DOHH2 (cell line): Measurements from ENCODE around the gene IFT43.

Experiments used
- EZH2phosphoT487 ChIP-seq: fragments of 200-600 bp; sonication (generic); IDR thresholded peaks from 2 replicates; pipeline ENCODE4 v1.6.1; 2017; ENCODE audit warnings: borderline replicate concordance, mild to moderate bottlenecking, antibody characterized with exemption, low read length, moderate library complexity, mixed read lengths
- TF ChIP-seq, protein P1 (sequence below): fragments of 200-600 bp; sonication (generic); IDR thresholded peaks from one replicate; pipeline ENCODE4 v1.5.1; 2014; ENCODE audit warnings: antibody characterized with exemption, mild to moderate bottlenecking, low read depth, low read length; ENCODE audit not compliant: poor library complexity, severe bottlenecking

DNA sequence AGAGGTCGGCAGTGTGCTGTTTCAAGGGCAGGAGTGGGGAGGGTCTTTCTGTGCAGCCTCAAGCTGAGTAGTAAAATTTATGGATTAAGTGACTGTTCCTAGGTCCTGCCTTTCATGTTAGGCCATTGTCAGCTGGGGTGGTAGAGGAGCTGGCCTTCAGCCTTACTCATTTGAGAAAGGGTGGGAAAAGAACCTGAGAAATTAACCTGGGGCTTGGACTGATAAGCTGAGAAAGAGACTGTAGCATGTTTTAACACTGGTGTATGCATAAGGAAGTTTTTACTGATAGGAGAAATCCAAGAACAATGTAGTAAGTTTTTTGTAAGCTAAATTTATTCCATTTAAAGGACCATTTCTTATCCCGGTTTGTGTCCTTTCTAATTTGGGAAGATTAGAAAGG, 20.7 kb downstream of the IFT43 start:
- TF ChIP-seq, protein P1, sequence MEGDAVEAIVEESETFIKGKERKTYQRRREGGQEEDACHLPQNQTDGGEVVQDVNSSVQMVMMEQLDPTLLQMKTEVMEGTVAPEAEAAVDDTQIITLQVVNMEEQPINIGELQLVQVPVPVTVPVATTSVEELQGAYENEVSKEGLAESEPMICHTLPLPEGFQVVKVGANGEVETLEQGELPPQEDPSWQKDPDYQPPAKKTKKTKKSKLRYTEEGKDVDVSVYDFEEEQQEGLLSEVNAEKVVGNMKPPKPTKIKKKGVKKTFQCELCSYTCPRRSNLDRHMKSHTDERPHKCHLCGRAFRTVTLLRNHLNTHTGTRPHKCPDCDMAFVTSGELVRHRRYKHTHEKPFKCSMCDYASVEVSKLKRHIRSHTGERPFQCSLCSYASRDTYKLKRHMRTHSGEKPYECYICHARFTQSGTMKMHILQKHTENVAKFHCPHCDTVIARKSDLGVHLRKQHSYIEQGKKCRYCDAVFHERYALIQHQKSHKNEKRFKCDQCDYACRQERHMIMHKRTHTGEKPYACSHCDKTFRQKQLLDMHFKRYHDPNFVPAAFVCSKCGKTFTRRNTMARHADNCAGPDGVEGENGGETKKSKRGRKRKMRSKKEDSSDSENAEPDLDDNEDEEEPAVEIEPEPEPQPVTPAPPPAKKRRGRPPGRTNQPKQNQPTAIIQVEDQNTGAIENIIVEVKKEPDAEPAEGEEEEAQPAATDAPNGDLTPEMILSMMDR, result no peak
- TF ChIP-seq EZH2phosphoT487, result no peak
